Skin of body (tissue), 3 donors: ENCODE data around the gene YWHAH. TPM values are rescaled to one million over a fixed set of nuclear protein-coding genes. Genes with fewer than 3 reads are reported as not detected.
"Not testable (repeated sequence)": the region's sequence is repeated elsewhere in the genome, so short reads cannot be mapped to it uniquely, and the experiment has no call there.

Source experiments
- DNase-seq: peaks from one replicate; lab custom pipeline; 2025; lab: John Stamatoyannopoulos, UW
- small RNA-seq: library from RNA; depleted of rRNA; stranded (forward); fragments of <200 nt; gene quantifications from one replicate; pipeline ENCODE3, GENCODE V24; 2014; ENCODE audit warnings: low replicate concordance
- total RNA-seq: library from RNA; depleted of rRNA; stranded (reverse); fragments of >200 nt; gene quantifications from one replicate; pipeline ENCODE4 v1.2.3, GENCODE V29; 2014

The YWHAH gene
- total RNA-seq, 1 donor from 2014 or later: 39.1 TPM

DNA sequence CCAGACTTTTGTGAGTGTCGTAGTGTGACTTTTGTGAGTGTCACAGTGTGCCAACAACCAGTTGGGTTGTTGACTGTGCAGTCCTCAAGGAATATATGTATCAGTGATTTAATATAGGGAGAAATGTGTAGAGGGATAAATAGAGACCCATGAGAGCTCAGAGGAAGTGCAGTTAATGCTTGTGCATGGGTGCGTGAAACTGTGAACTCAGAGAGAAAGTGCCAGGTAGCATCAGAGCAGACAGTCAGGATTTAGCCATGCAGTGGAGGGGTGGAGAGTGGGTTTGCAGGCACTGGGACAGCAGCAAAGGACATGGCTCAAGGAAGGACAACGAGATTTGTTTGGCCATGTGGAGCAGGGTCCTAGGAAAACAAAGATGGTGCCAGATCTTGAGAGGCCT lies 33.6 kb downstream of the YWHAH start:
- DNase-seq: no peak

DNA sequence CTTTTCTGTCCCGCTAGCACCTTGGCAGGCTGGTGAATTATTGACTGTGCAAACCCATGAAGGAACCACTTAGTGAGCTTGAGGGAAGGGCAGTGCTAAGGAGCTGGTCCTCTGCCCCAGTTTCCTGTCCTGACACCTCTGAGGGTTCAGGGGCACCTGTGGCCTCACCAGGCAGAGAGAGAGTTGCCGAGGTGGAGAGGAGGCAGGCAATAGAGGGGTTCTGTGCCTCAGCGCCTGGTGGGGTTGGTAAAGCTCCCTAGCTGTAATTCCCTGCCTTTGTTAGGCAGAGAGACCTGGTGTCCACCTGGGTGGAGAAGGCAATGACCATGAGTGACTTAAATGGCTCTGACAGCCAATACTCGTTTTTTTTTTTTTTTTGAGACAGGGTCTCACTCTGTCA lies 36.3 kb downstream of the YWHAH start:
- DNase-seq: no peak

DNA sequence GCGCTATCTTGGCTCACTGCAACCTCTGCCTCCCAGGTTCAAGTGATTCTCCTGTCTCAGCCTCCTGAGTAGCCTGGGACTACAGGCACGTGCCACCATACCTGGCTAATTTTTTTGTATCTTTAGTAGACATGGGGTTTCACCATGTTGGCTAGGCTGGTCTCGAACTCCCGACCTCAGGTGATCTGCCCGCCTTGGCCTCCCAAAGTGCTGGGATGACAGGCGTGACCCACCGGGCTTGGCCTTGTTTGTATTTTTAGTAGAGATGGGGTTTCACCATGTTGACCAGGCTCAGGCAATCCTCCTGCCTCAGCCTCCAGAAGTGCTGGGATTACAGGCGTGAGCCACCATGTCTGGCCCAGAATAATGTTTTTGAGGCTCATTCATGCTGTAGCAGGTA lies 37.6 kb downstream of the YWHAH start:
- not testable (repeated sequence) for DNase-seq

DNA sequence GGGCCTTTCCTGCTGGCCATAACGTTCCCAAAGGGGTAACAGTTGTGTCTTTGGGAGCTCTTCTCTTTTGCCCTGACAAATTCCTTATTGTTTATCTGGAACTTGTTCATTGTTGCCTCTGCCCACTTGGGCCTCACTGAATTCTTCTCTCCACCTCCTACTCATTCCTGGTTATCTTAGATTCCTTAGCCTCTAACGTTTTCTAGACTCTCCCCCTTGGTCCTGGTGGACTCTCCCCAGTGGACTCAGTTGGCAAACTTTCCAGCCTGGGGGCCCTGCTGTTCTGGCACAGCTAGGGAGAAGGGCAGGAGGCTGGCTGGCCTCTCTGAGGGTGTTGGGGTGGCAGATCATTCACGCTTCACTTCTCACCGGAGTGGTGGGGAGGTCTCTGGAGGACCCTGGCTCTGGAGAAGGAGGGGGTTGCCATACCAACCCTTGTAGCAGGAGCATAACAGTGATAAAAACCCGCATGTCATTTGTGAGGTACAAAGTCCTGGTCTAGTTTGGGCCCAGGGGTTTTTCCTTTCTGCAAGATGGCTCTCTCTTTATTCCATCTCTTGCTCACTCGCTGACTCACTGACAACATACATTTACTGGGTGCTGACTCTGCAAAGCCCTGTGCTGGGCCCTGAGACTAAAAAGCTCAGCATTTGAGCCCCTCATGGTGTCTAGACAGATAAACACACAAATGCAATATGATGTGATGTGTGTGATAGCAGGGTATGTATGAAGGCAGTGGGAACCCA lies 39.7 kb downstream of the YWHAH start:
- DNase-seq: no peak

DNA sequence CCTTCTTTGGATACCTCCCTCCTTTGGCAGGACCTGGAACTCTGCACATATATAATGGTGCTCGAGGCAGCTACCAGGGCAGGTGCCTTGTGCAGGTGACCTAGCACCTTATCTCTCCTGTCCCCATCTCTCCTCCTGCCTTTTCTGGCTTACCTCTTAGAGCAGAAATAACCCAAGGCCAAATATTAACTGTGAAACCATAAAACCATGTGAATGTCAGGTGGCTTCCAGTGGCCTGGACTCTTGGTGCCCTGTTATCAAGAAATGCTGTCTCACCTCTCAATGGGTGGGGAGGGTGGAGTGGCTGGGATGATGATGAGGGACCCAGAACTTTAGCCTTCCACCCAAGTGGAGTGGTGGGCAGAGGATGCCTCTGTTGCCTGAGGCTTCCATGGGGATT lies 42.9 kb downstream of the YWHAH start:
- DNase-seq: no peak

DNA sequence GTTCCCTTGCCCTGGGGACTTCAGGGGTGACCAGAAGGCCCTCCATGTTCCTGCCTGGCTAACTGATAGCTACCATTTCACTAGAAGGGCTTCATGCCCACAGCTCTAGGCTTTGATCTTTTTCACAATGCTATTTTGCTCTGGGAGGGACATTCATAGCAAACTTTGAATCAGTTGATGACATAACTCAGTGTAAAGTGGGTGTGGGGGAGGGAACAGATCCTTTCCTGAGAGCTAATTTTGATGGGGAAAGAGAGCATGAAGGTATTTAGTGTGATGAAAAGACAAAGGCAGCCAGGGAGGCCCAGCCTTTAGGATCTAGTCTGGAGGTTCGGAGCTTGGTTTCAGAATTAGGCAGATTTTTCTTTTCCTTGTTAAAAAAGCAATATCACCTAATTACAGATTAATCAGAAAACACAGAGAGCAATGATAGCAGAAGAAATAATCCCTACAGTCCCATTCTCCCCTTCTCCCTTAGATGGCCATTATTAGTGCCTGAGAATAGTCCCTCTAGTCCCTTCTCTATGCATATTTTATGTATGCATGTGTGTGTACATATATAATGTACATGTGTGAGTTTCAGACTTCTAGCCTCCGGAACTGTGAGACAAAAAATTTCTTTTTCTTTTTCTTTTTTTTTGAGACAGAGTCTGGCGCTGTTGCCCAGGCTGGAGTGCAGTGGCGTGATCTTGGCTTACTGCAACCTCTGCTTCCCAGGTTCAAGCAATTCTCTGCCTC lies 46.9 kb downstream of the YWHAH start:
- no peak for DNase-seq

DNA sequence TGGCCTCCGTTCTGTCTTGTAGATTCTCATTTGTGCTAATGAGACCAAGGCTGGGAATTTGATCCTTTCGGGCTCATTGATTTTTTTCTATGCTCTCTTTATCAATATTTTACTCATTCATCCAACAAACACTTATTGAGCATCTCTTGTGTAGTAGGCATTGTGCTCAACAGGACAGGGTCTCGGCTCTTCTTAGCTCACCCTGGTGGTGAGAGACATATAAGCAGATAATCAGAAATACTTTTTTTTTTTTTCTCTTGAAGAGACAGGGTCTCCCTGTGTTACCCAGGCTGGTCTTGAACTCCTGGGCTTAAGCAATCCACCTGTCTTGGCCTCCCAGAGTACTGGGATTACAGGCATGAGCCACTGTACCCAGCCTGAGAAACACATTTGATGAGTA lies 50.7 kb downstream of the YWHAH start:
- DNase-seq: no peak

DNA sequence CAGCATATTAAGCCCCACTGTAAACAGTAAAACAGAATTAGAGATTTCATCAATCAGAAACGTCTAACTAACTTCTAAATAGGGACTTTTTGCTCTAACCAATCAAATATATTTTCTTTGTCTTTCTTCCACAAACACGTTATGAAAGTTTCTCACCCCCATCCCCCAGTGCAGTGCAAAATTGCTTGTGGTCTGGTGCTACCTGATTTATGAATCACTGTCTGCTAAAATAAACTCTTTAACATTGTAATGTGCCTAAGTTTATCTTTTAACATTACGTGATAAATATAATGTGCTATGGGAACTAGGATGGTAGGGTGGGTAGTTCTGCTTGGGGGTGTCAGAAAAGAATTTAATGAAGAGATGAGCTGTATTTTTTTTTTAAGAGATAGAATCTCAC lies 51.5 kb downstream of the YWHAH start:
- no peak for DNase-seq

DNA sequence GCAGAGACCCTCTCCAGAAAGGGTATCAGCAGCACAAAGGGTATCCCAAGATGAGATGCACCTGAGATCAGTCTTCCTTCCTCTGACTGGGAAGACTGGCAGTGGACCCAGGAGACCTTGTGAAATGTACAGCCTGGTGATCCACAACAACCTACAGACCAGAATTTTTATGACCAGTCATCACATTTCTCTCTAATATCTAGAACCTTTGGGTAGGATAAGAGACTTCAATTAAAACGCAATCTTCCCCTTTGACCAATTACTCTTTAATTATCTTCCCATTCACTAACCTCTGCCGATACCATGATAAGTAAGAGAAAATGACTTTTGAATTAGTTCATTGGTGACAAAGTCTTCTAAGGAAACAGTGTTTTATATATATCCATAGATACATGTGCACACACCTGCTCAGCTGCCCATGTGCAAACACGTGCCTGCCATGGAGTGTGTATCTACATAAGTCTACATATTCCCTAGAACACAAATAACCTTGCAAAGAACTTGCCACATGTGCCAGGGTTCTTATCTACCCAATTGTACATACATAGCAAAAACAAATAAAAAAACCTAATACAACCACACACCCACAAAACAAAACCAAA lies 54.5 kb downstream of the YWHAH start:
- no peak for DNase-seq

DNA sequence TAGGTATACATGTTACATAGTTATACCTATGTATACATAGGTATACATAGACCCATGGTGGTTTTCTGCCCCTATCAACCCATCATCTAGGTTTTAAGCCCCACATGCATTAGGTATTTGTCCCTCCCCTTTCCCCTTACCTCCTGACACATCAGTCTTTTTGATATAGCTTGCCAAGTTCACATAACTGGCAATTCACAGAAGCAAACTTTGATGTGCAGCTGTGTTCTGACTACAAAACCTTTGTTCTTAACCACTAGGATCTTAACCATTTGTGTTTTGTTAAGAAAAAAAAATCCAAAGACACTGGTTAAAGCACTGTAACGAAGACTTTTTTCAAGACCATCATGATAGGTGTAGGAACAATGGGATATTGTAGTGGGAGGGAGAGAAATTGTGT lies 55.8 kb downstream of the YWHAH start:
- no peak for DNase-seq

DNA sequence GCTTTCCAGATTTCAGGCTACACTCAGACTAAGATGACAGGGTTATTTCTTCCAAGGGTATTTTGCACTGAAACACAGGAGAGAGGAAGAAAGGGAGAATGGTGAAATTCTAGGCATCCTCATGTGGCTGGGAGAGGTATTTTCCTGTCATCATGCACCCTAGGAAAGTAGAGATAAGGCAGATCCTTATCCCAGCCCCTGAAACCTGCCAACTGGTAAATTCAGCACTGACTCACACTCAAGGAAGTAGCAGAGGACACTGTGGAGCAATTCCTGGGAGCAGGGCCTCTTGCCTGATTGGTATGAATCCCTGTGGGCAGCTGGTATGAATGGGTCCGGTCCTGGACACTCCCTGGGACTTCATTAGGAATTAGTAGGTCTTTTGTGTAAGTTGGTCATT lies 61.1 kb downstream of the YWHAH start:
- DNase-seq: no peak

Small RNAs within 50 kb of the gene (small RNA-seq; reads per million reads assigned to genes)
- 0.09 reads per million for gene RN7SL305P

Other genes with a start within 250 kb of the YWHAH start
- 22.7 TPM for gene PRR14L, start 194.4 kb upstream of the YWHAH start, total RNA-seq
- gene DEPDC5, start 190.5 kb upstream of the YWHAH start, total RNA-seq: 14.8 TPM
- 13.7 TPM for gene SLC5A1, start 98.7 kb downstream of the YWHAH start, total RNA-seq
- gene C22orf42, start 214.8 kb downstream of the YWHAH start, total RNA-seq: not detected